ENCODE measurements around the gene SMYD1.

Gene SMYD1

DNA sequence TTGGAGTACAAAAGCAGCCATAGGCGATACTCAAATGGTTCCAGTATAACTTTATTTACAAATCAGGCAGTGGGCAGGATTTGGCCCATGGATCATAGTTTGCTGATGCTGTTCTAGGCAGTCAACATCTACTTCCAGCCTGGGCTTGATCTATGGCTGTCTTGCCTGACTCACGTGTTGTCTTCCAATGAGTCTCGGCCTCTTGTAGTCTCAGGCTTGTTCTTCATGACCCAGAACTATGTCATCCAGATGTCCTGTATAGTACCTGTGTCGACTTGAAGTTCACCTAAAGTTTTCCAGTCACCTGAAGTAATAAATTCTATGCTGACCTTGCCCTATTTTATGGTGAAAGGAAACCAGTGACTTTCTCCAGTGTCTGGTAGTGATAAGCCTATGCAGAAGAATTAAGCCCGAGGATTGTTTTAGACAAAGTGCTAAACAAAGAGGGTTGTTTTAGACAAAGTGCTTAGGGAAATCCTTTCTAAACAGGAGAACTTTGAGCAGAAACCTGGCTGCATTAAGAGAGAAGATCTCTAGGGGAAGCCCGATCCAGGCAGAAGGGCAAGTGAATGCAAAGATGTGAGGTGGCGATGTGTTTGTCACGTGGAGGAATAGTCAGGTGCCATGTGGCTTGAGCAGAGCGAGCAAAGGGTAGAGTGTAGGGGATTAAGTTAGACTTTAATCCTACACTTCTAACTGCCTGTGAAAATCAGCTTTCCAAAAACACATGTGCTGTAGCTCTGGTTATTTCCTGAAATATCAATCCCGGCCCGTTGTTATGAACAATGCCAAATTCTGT, 94.0 kb downstream of the SMYD1 start:
- in situ Hi-C loops (cut with HindIII; ENCODE audit: low pct_ligation_motif_present, low sequenced_read_pairs), result no loop called here
- no peaks in the 10 kb centered on the region for H3K36me3 ChIP-seq (replicated peaks)
- H3K27me3 ChIP-seq (replicated peaks), result no peaks in the 10 kb centered on the region
- no peak for DNase-seq
- H3K4me3 ChIP-seq (ENCODE audit: low read depth, low read length), result no peak overlapping the region
- TF ChIP-seq, protein P1, sequence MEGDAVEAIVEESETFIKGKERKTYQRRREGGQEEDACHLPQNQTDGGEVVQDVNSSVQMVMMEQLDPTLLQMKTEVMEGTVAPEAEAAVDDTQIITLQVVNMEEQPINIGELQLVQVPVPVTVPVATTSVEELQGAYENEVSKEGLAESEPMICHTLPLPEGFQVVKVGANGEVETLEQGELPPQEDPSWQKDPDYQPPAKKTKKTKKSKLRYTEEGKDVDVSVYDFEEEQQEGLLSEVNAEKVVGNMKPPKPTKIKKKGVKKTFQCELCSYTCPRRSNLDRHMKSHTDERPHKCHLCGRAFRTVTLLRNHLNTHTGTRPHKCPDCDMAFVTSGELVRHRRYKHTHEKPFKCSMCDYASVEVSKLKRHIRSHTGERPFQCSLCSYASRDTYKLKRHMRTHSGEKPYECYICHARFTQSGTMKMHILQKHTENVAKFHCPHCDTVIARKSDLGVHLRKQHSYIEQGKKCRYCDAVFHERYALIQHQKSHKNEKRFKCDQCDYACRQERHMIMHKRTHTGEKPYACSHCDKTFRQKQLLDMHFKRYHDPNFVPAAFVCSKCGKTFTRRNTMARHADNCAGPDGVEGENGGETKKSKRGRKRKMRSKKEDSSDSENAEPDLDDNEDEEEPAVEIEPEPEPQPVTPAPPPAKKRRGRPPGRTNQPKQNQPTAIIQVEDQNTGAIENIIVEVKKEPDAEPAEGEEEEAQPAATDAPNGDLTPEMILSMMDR (IDR thresholded peaks at IDR 0.05; ENCODE audit: low read depth, low read length, missing control alignments), result no peak
- no peak overlapping the region for H3K27ac ChIP-seq
